ENCODE results near the gene APOBEC3B. TPM values are rescaled to one million over a fixed set of nuclear protein-coding genes. Genes with fewer than 3 reads are reported as not detected.

APOBEC3B gene
- 0.09 and 0.79 TPM in 2 replicates for total RNA-seq

DNA sequence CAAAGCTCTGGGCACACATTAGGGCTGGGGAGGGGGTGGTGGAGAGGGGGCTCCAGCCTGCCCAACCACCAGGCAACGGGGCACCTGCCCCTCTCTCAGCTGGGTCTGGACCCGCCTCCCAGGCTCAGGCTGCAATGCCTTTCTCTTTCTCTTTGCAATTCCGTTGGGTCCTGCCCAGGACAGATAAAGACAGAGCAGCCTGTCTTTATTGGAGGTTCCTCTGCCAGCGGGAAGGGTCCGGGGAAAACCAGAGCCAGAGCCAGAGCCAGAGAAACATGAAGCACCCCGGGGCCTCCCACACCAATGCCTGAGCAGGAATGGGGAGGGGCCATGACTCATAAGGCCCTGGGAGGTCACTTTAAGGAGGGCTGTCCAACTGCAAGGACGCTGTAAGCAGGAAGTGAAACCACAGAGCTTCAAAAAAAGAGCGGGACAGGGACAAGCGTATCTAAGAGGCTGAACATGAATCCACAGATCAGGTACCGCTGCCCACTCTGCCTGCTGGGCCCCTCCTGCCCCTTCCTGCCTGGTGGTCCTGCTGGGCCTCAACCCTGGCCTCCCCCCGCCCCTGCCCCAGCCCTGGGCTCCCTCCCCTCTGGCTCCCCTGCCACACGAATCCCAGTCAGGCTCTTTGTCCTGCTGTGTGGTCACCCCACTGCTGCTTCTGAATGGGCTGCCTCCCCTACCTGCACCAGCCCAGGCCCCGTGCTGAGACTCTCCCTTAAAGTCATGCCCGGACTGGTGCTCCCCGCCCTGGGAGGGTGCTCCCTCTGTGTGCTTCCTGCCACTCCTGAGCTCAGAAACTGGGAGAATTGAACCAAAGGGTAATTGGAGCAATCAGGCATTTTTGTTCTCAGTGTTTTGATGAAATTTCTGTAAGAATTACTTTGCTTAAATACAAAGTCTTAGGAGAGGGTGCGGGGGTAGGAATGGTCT, at the start of gene APOBEC3B:
Gene APOBEC3B (plus strand): TSS at position 356 of the 936 bp plus-strand sequence. CDS start 107 bp downstream, at position 463.

DNA sequence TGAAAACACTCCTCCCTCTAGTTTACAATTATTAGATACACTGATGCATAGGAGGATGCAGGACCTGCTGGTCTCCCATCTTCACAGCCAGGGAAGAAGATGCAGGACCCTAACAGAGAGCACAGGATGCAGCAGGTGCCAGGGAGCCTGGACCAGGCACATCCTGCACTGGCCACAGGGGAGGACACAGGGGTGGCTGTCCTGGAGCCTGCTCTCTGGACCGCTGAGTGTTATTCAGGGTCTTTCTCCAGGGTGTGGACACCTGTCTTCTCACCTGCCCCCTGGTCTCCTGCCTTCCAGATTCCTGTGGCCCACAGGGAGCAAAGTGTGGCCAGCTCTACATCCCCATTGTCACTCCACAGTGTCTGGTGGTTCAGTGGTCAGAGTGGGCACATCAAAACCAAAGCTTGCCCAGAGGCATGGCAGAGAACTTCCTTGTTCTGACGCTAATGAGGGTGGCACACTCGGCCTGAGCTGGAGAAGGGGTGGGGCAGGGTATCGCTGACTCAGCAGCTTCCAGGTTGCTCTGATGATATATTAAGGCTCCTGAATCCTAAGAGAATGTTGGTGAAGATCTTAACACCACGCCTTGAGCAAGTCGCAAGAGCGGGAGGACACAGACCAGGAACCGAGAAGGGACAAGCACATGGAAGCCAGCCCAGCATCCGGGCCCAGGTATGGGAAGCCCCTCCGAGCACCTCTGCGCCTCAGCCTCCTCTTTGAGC, 24.9 kb upstream of the APOBEC3B start, which contains the start of gene APOBEC3A:
Gene APOBEC3A (plus strand): TSS at position 564 of the 725 bp plus-strand sequence. CDS start 83 bp downstream, at position 647.

DNA sequence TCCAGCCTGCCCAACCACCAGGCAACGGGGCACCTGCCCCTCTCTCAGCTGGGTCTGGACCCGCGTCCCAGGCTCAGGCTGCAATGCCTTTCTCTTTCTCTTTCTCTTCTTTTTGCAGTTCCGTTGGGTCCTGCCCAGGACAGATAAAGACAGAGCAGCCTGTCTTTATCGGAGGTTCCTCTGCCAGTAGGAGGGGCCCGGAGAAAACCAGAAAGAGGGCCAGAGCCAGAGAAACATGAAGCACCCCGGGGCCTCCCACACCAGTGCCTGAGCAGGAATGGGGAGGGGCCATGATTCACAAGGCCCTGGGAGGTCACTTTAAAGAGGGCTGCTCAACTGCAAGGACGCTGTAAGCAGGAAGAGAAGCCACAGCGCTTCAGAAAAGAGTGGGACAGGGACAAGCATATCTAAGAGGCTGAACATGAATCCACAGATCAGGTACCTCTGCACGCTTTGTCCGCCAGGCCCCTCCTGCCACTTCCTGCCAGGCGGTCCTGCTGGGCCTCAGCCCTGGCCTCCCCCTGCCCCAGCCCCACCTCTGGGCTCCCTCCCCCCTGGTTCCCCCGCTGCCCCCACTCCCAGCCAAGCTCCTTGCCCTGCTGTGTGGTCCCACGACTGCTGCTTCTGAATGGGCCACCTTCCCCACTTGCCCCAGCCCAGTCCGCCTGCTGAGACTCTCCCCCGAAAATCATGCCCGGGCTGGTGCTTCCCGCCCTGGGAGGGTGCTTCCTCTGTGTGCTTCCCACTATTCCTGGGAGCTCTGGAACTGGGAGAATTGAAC, 32.0 kb downstream of the APOBEC3B start, which contains the start of gene APOBEC3C:
Gene APOBEC3C (plus strand): TSS at position 316 of the 781 bp plus-strand sequence. CDS start 106 bp downstream, at position 422.

DNA sequence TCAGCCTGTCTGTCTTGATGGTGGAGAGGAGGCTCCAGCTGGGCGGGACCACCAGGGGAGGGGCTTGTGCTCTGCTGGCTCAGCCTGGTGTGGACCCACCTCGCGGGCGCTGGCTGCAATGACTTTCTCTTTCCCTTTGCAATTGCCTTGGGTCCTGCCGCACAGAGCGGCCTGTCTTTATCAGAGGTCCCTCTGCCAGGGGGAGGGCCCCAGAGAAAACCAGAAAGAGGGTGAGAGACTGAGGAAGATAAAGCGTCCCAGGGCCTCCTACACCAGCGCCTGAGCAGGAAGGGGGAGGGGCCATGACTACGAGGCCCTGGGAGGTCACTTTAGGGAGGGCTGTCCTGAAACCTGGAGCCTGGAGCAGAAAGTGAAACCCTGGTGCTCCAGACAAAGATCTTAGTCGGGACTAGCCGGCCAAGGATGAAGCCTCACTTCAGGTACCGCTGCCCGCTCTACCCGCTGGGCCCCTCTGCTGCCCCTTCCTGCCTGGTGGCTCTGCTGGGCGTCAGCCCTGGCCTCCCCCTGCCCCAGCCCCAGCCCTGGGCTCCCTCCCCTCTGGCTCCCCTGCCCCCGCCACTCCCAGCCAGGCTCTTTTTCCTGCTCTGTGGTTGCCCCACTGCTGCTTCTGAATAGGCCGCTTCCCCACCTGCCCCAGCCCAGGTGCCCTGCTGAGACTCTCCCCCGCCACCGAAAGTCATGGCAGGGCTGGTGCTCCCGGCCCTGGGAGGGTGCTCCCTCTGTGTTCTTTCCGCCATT, 58.6 kb downstream of the APOBEC3B start, which contains the start of gene APOBEC3F:
Gene APOBEC3F (plus strand): TSS at position 327 of the 759 bp plus-strand sequence. CDS start 97 bp downstream, at position 424.

Other genes starting within 250 kb of the APOBEC3B start
- 31.8 and 40.4 TPM in 2 replicates for gene SUN2, start 226.3 kb upstream of the APOBEC3B start, total RNA-seq
- 12.0 and 16.2 TPM in 2 replicates for gene DNAL4, start 188.2 kb upstream of the APOBEC3B start, total RNA-seq
- 0.26 and 1.1 TPM in 2 replicates for gene NPTXR, start 138.3 kb upstream of the APOBEC3B start, total RNA-seq
- gene CBX6, start 110.1 kb upstream of the APOBEC3B start, total RNA-seq, result 28.5 and 32.8 TPM in 2 replicates
- not detected in 2 replicates for gene APOBEC3A, start 24.7 kb upstream of the APOBEC3B start, total RNA-seq
- gene APOBEC3C, start 31.9 kb downstream of the APOBEC3B start, total RNA-seq, result 7.6 and 14.0 TPM in 2 replicates
- 1.6 and 2.7 TPM in 2 replicates for gene APOBEC3D, start 38.8 kb downstream of the APOBEC3B start, total RNA-seq
- 6.1 and 11.8 TPM in 2 replicates for gene APOBEC3F, start 58.5 kb downstream of the APOBEC3B start, total RNA-seq
- 11.7 and 21.6 TPM in 2 replicates for gene APOBEC3G, start 94.9 kb downstream of the APOBEC3B start, total RNA-seq
- gene APOBEC3H, start 114.9 kb downstream of the APOBEC3B start, total RNA-seq, result 0.34 and 0.63 TPM in 2 replicates
- 5.8 and 6.2 TPM in 2 replicates for gene CBX7, start 170.3 kb downstream of the APOBEC3B start, total RNA-seq

Measured in bronchial smooth muscle cell (primary cell).